SH-SY5Y (cell line): ENCODE data around the gene PCDH9.

Source experiments
- GATA2 ChIP-seq: IDR thresholded peaks from 2 replicates; pipeline ENCODE4 v1.6.1; 2011; ENCODE audit warnings: mild to moderate bottlenecking, low read depth, low read length
- GATA3 ChIP-seq: IDR thresholded peaks from 2 replicates; pipeline ENCODE4 v1.6.1; 2011; ENCODE audit warnings: low read depth, mild to moderate bottlenecking, low read length, moderate library complexity

- TF ChIP-seq GATA3 (no peak), GATA2 (no peak)
These were observed 770.5 kb downstream of the PCDH9 start for GRCh38 chr13:66459634-66460033.
